Measurements from ENCODE around the gene VWF. TPM values are rescaled to one million over a fixed set of nuclear protein-coding genes. Genes with fewer than 3 reads are reported as not detected.
"Not testable (repeated sequence)": the region's sequence is repeated elsewhere in the genome, so short reads cannot be mapped to it uniquely, and the experiment has no call there.

The VWF gene
- polyA plus RNA-seq (2013, experiment 1 of 2) = 1.2 TPM
- 1.5 TPM for polyA plus RNA-seq (2013, experiment 2 of 2)

- WGBS = 84% methylated on average over 5 of the region's 5 CpGs
- H3K36me3 ChIP-seq (ENCODE audit: insufficient read depth, low read length) = no peaks in the 10 kb centered on the region
- H3K4me3 ChIP-seq (ENCODE audit: low read length) = no peak within 1 kb of the TSS
- no peaks in the 10 kb centered on the region for H3K27me3 ChIP-seq (ENCODE audit: insufficient read depth, low read length)
- 0 out of 2 replicates have a peak within 1 kb of the TSS, but pooled peaks have one; percentile 0 for H3K27ac ChIP-seq (ENCODE audit: low read depth, low read length)
- H3K9ac ChIP-seq (ENCODE audit: low read depth, low read length) = no peak within 1 kb of the TSS
- no peaks in the 10 kb centered on the region for H3K9me3 ChIP-seq (ENCODE audit: insufficient read depth, low read depth, low read length)
- H3K4me1 ChIP-seq (ENCODE audit: insufficient read depth, low read length) = no peaks in the 10 kb centered on the region
Observed at GRCh38 chr12:6124411-6125309, at the start of gene VWF. TSS of gene VWF (minus strand) at chr12:6124670. CDS start at chr12:6123196, 1,474 bp downstream.

GRCh38 chr12:6172862-6173261 lies 48.4 kb upstream of the VWF start:
- no peaks in the 10 kb centered on the region for H3K9me3 ChIP-seq (ENCODE audit: insufficient read depth, low read depth, low read length)
- WGBS = 83% methylated on average over 4 of the region's 4 CpGs
- H3K4me1 ChIP-seq (ENCODE audit: insufficient read depth, low read length) = no peaks in the 10 kb centered on the region

GRCh38 chr12:6172086-6172485 lies 47.6 kb upstream of the VWF start:
- Histone ChIP-seq H3K4me1 (ENCODE audit: insufficient read depth, low read length) (no peaks in the 10 kb centered on the region), H3K4me3 (ENCODE audit: low read length) (no peak overlapping the region), H3K9me3 (ENCODE audit: insufficient read depth, low read depth, low read length) (no peaks in the 10 kb centered on the region), H3K27ac (ENCODE audit: low read depth, low read length) (no peak overlapping the region), H3K27me3 (ENCODE audit: insufficient read depth, low read length) (no peaks in the 10 kb centered on the region), H3K36me3 (ENCODE audit: insufficient read depth, low read length) (no peaks in the 10 kb centered on the region), H3K9ac (ENCODE audit: low read depth, low read length) (no peak overlapping the region)
- WGBS = 94% methylated on average over 15 of the region's 15 CpGs

More at GRCh38 chr12:6172862-6173261, 48.4 kb upstream of the VWF start:
- Histone ChIP-seq H3K27ac (ENCODE audit: low read depth, low read length) (no peak overlapping the region), H3K9ac (ENCODE audit: low read depth, low read length) (no peak overlapping the region), H3K27me3 (ENCODE audit: insufficient read depth, low read length) (no peaks in the 10 kb centered on the region), H3K4me3 (ENCODE audit: low read length) (no peak overlapping the region), H3K36me3 (ENCODE audit: insufficient read depth, low read length) (no peaks in the 10 kb centered on the region)

GRCh38 chr12:6171409-6172015 lies 47.0 kb upstream of the VWF start:
- Histone ChIP-seq H3K9me3 (ENCODE audit: insufficient read depth, low read depth, low read length) (no peaks in the 10 kb centered on the region), H3K4me3 (ENCODE audit: low read length) (no peak overlapping the region), H3K27ac (ENCODE audit: low read depth, low read length) (no peak overlapping the region), H3K36me3 (ENCODE audit: insufficient read depth, low read length) (no peaks in the 10 kb centered on the region), H3K4me1 (ENCODE audit: insufficient read depth, low read length) (no peaks in the 10 kb centered on the region), H3K27me3 (ENCODE audit: insufficient read depth, low read length) (no peaks in the 10 kb centered on the region), H3K9ac (ENCODE audit: low read depth, low read length) (no peak overlapping the region)
- 95% methylated on average over 21 of the region's 21 CpGs for WGBS

GRCh38 chr12:6167327-6168280 lies 43.1 kb upstream of the VWF start:
- no peaks in the 10 kb centered on the region for H3K27me3 ChIP-seq (ENCODE audit: insufficient read depth, low read length)
- no peaks in the 10 kb centered on the region for H3K4me1 ChIP-seq (ENCODE audit: insufficient read depth, low read length)
- no peak overlapping the region for H3K27ac ChIP-seq (ENCODE audit: low read depth, low read length)
- no peak overlapping the region for H3K4me3 ChIP-seq (ENCODE audit: low read length)
- no peaks in the 10 kb centered on the region for H3K36me3 ChIP-seq (ENCODE audit: insufficient read depth, low read length)
- no peak overlapping the region for H3K9ac ChIP-seq (ENCODE audit: low read depth, low read length)
- no peaks in the 10 kb centered on the region for H3K9me3 ChIP-seq (ENCODE audit: insufficient read depth, low read depth, low read length)
- WGBS = 94% methylated on average over 17 of the region's 17 CpGs

- no peak overlapping the region for H3K27ac ChIP-seq (ENCODE audit: low read depth, low read length)
- H3K4me1 ChIP-seq (ENCODE audit: insufficient read depth, low read length) = no peaks in the 10 kb centered on the region
- H3K9me3 ChIP-seq (ENCODE audit: insufficient read depth, low read depth, low read length) = no peaks in the 10 kb centered on the region
- WGBS = 93% methylated on average over 6 of the region's 6 CpGs
- H3K27me3 ChIP-seq (ENCODE audit: insufficient read depth, low read length) = no peaks in the 10 kb centered on the region
- H3K4me3 ChIP-seq (ENCODE audit: low read length) = no peak overlapping the region
- H3K9ac ChIP-seq (ENCODE audit: low read depth, low read length) = no peak overlapping the region
- H3K36me3 ChIP-seq (ENCODE audit: insufficient read depth, low read length) = no peaks in the 10 kb centered on the region
Observed at GRCh38 chr12:6166808-6167207, 42.3 kb upstream of the VWF start.

- H3K27me3 ChIP-seq (ENCODE audit: insufficient read depth, low read length) = no peaks in the 10 kb centered on the region
- H3K4me3 ChIP-seq (ENCODE audit: low read length) = no peak overlapping the region
- no peaks in the 10 kb centered on the region for H3K36me3 ChIP-seq (ENCODE audit: insufficient read depth, low read length)
- H3K27ac ChIP-seq (ENCODE audit: low read depth, low read length) = no peak overlapping the region
- H3K4me1 ChIP-seq (ENCODE audit: insufficient read depth, low read length) = no peaks in the 10 kb centered on the region
- H3K9me3 ChIP-seq (ENCODE audit: insufficient read depth, low read depth, low read length) = no peaks in the 10 kb centered on the region
- H3K9ac ChIP-seq (ENCODE audit: low read depth, low read length) = no peak overlapping the region
- WGBS = 93% methylated on average over 2 of the region's 2 CpGs
Observed at GRCh38 chr12:6165395-6165794, 40.9 kb upstream of the VWF start.

- 95% methylated on average over 8 of the region's 8 CpGs for WGBS
- no peak overlapping the region for H3K27ac ChIP-seq (ENCODE audit: low read depth, low read length)
- H3K4me1 ChIP-seq (ENCODE audit: insufficient read depth, low read length) = no peaks in the 10 kb centered on the region
- H3K9ac ChIP-seq (ENCODE audit: low read depth, low read length) = no peak overlapping the region
- no peaks in the 10 kb centered on the region for H3K36me3 ChIP-seq (ENCODE audit: insufficient read depth, low read length)
- no peak overlapping the region for H3K4me3 ChIP-seq (ENCODE audit: low read length)
- no peaks in the 10 kb centered on the region for H3K27me3 ChIP-seq (ENCODE audit: insufficient read depth, low read length)
- H3K9me3 ChIP-seq (ENCODE audit: insufficient read depth, low read depth, low read length) = no peaks in the 10 kb centered on the region
Observed at GRCh38 chr12:6163416-6164060, 39.1 kb upstream of the VWF start.

- no peaks in the 10 kb centered on the region for H3K4me1 ChIP-seq (ENCODE audit: insufficient read depth, low read length)
- no peak overlapping the region for H3K4me3 ChIP-seq (ENCODE audit: low read length)
- no peak overlapping the region for H3K27ac ChIP-seq (ENCODE audit: low read depth, low read length)
- WGBS = 79% methylated on average over 16 of the region's 16 CpGs
- no peaks in the 10 kb centered on the region for H3K9me3 ChIP-seq (ENCODE audit: insufficient read depth, low read depth, low read length)
- no peaks in the 10 kb centered on the region for H3K27me3 ChIP-seq (ENCODE audit: insufficient read depth, low read length)
- H3K9ac ChIP-seq (ENCODE audit: low read depth, low read length) = no peak overlapping the region
- no peaks in the 10 kb centered on the region for H3K36me3 ChIP-seq (ENCODE audit: insufficient read depth, low read length)
Observed at GRCh38 chr12:6161124-6161882, 36.8 kb upstream of the VWF start.

- not testable (repeated sequence) for H3K9ac ChIP-seq (ENCODE audit: low read depth, low read length); H3K27me3 ChIP-seq (ENCODE audit: insufficient read depth, low read length); H3K4me3 ChIP-seq (ENCODE audit: low read length); H3K27ac ChIP-seq (ENCODE audit: low read depth, low read length); H3K36me3 ChIP-seq (ENCODE audit: insufficient read depth, low read length); H3K9me3 ChIP-seq (ENCODE audit: insufficient read depth, low read depth, low read length); H3K4me1 ChIP-seq (ENCODE audit: insufficient read depth, low read length)
- WGBS = 93% methylated on average over 19 of the region's 19 CpGs
Observed at GRCh38 chr12:6160049-6160649, 35.7 kb upstream of the VWF start.

All from HUES64 (cell line).